ENCODE data around the gene FAM20B. TPM values are rescaled to one million over a fixed set of nuclear protein-coding genes. Genes with fewer than 3 reads are reported as not detected.

FAM20B gene
- total and polyA plus RNA-seq, 2 of the 8 experiments (the other 6 are each of a cell fraction or from before 2014, with no cell fraction given), result 8.3 to 36.6 TPM

- TF ChIP-seq CTCF (IDR thresholded peaks at IDR 0.05; ENCODE audit: control extremely low read depth in 1 of 3, insufficient read depth in 1 of 3, low read depth in 1 of 3, low read length in 3 of 3) (no peak), CHD1 (IDR thresholded peaks at IDR 0.05; ENCODE audit: low read depth, low read length) (no peak), SIRT6 (IDR thresholded peaks at IDR 0.05; ENCODE audit: low read length) (no peak), EZH2 (IDR thresholded peaks at IDR 0.05; ENCODE audit: low read depth, low read length, severe bottlenecking) (no peak)
These were observed 82.3 kb downstream of the FAM20B start (continued) for GRCh38 chr1:179107706-179108629.
